ENCODE results near the gene FSCB.

The FSCB gene

GRCh38 chr14:44494137-44494536 lies 12.9 kb downstream of the FSCB start:
- Histone ChIP-seq H3K27ac (ENCODE audit: insufficient read depth, low read depth, low read length, poor library complexity, severe bottlenecking) (no peak overlapping the region), H3K36me3 (ENCODE audit: control insufficient read depth, insufficient read depth, low read length) (no peaks in the 10 kb centered on the region), H3K27me3 (ENCODE audit: control insufficient read depth, insufficient read depth, low read length, poor library complexity, severe bottlenecking) (no peaks in the 10 kb centered on the region), H3K4me1 (ENCODE audit: control insufficient read depth, insufficient read depth, low read length) (no peaks in the 10 kb centered on the region), H3K9me3 (ENCODE audit: control insufficient read depth, low read length) (no peaks in the 10 kb centered on the region), H3K4me3 (ENCODE audit: insufficient read depth, low read depth, low read length) (no peak overlapping the region)

- 95% methylated on average over 1 of the region's 2 CpGs for WGBS, 2 experiments
- no peaks in the 10 kb centered on the region for H3K27me3 ChIP-seq (ENCODE audit: control insufficient read depth, insufficient read depth, low read length, poor library complexity, severe bottlenecking)
- H3K4me1 ChIP-seq (ENCODE audit: control insufficient read depth, insufficient read depth, low read length), result no peaks in the 10 kb centered on the region
These were observed 16.1 kb downstream of the FSCB start for GRCh38 chr14:44490966-44491365.

DNA sequence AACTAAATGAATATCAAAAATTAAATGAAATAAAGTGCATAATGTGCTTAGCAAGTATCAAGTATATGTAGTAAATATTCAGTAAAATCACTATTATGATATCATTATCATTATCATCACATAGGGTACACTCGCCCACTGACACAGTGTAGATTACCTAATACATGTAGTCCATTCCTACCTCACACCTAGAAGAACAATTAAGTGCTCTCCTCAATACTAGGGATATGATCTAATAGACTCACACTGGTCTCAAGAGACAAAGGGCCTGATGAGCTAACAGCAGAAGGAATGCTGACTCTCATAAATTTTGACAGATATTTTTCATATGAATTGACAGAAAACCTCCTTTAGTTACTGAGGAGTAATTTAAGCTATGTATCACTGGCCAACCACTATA lies 29.1 kb downstream of the FSCB start:
- H3K9me3 ChIP-seq (ENCODE audit: control insufficient read depth, low read length), result peaks cover 2% of the 10 kb centered on the region
- H3K36me3 ChIP-seq (ENCODE audit: control insufficient read depth, insufficient read depth, low read length), result no peaks in the 10 kb centered on the region
- no peaks in the 10 kb centered on the region for H3K4me1 ChIP-seq (ENCODE audit: control insufficient read depth, insufficient read depth, low read length)
- 86 to 100% methylated on average over 1 of the region's 1 CpG for WGBS, 2 experiments
- no peak overlapping the region for H3K27ac ChIP-seq (ENCODE audit: insufficient read depth, low read depth, low read length, poor library complexity, severe bottlenecking)
- H3K4me3 ChIP-seq (ENCODE audit: insufficient read depth, low read depth, low read length), result no peak overlapping the region
- no peaks in the 10 kb centered on the region for H3K27me3 ChIP-seq (ENCODE audit: control insufficient read depth, insufficient read depth, low read length, poor library complexity, severe bottlenecking)

More at GRCh38 chr14:44490966-44491365, 16.1 kb downstream of the FSCB start:
- Histone ChIP-seq H3K36me3 (ENCODE audit: control insufficient read depth, insufficient read depth, low read length) (no peaks in the 10 kb centered on the region), H3K4me3 (ENCODE audit: insufficient read depth, low read depth, low read length) (no peak overlapping the region), H3K27ac (ENCODE audit: insufficient read depth, low read depth, low read length, poor library complexity, severe bottlenecking) (no peak overlapping the region), H3K9me3 (ENCODE audit: control insufficient read depth, low read length) (no peaks in the 10 kb centered on the region)

DNA sequence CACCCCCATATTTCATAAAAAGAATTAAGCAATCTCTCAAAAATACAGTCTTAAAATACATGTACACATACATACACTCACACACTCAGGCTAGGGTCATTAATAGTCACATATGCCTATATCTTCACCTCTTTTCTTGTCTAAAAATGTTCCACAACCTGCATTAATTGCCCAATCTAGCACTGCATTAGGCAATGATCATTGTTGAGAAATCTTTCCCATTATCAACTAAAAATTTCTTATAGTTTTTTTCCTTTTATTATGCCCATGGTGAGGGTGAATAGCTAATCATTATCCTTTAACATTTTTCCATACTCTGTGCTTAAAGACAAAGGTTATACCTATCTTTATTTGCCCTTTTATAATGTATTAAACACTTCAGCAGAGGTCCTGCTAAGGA lies 38.3 kb downstream of the FSCB start:
- H3K36me3 ChIP-seq (ENCODE audit: control insufficient read depth, insufficient read depth, low read length), result no peaks in the 10 kb centered on the region
- H3K27me3 ChIP-seq (ENCODE audit: control insufficient read depth, insufficient read depth, low read length, poor library complexity, severe bottlenecking), result no peaks in the 10 kb centered on the region
- H3K4me3 ChIP-seq (ENCODE audit: insufficient read depth, low read depth, low read length), result no peak overlapping the region
- H3K27ac ChIP-seq (ENCODE audit: insufficient read depth, low read depth, low read length, poor library complexity, severe bottlenecking), result no peak overlapping the region
- no peaks in the 10 kb centered on the region for H3K4me1 ChIP-seq (ENCODE audit: control insufficient read depth, insufficient read depth, low read length)
- no peaks in the 10 kb centered on the region for H3K9me3 ChIP-seq (ENCODE audit: control insufficient read depth, low read length)

GRCh38 chr14:44463356-44464004 lies 43.6 kb downstream of the FSCB start:
- Histone ChIP-seq H3K36me3 (ENCODE audit: control insufficient read depth, insufficient read depth, low read length) (no peaks in the 10 kb centered on the region), H3K4me1 (ENCODE audit: control insufficient read depth, insufficient read depth, low read length) (no peaks in the 10 kb centered on the region), H3K4me3 (ENCODE audit: insufficient read depth, low read depth, low read length) (no peak overlapping the region), H3K9me3 (ENCODE audit: control insufficient read depth, low read length) (no peaks in the 10 kb centered on the region), H3K27ac (ENCODE audit: insufficient read depth, low read depth, low read length, poor library complexity, severe bottlenecking) (no peak overlapping the region), H3K27me3 (ENCODE audit: control insufficient read depth, insufficient read depth, low read length, poor library complexity, severe bottlenecking) (no peaks in the 10 kb centered on the region)
- WGBS, 2 experiments, result 87 to 92% methylated on average over 4 of the region's 4 CpGs

DNA sequence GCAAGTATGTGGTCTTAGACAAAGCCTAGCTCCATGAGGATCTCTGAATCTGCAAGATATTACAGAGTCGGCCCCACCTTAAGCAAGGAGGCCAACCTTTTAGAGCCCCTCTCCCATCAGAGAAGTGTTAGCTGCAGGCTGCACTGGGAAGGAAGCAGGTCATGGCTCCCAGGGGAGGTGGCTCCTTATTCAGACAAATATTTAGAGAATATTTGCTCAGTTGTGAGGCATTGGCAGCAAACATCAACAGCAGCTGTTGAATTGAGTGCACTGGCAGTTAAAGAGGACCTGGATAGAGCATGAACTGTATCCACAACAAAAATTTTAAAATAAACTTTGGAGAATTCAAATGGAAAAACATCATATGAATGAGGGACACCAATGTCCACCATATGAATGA lies 44.7 kb downstream of the FSCB start:
- H3K4me3 ChIP-seq (ENCODE audit: insufficient read depth, low read depth, low read length), result no peak overlapping the region
- WGBS, 2 experiments, result 86 to 96% methylated on average over 1 of the region's 1 CpG
- no peaks in the 10 kb centered on the region for H3K9me3 ChIP-seq (ENCODE audit: control insufficient read depth, low read length)
- no peaks in the 10 kb centered on the region for H3K4me1 ChIP-seq (ENCODE audit: control insufficient read depth, insufficient read depth, low read length)
- H3K27me3 ChIP-seq (ENCODE audit: control insufficient read depth, insufficient read depth, low read length, poor library complexity, severe bottlenecking), result no peaks in the 10 kb centered on the region
- no peak overlapping the region for H3K27ac ChIP-seq (ENCODE audit: insufficient read depth, low read depth, low read length, poor library complexity, severe bottlenecking)
- no peaks in the 10 kb centered on the region for H3K36me3 ChIP-seq (ENCODE audit: control insufficient read depth, insufficient read depth, low read length)

DNA sequence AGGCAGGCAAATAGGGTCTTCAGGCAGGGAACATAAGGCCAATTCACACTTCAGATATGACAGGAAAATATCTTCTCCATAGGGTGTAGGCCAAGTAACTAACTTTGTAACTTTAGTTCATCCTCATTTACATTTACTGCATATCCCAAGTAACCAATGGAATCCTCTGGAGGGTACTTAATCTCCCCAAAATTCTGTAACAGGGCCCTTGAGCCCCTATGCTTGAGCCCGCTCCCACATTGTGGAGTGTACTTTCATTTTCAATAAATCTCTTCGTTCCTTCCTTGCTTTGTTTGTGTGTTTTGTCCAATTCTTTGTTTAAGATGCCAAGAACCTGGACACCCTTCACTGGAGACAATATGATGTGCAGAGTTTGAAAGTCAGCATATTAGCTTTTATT lies 45.3 kb downstream of the FSCB start:
- Histone ChIP-seq H3K4me3 (ENCODE audit: insufficient read depth, low read depth, low read length) (no peak overlapping the region), H3K36me3 (ENCODE audit: control insufficient read depth, insufficient read depth, low read length) (no peaks in the 10 kb centered on the region), H3K27ac (ENCODE audit: insufficient read depth, low read depth, low read length, poor library complexity, severe bottlenecking) (no peak overlapping the region), H3K9me3 (ENCODE audit: control insufficient read depth, low read length) (no peaks in the 10 kb centered on the region), H3K4me1 (ENCODE audit: control insufficient read depth, insufficient read depth, low read length) (no peaks in the 10 kb centered on the region), H3K27me3 (ENCODE audit: control insufficient read depth, insufficient read depth, low read length, poor library complexity, severe bottlenecking) (no peaks in the 10 kb centered on the region)
- WGBS, 2 experiments, result 83 to 86% methylated on average over 2 of the region's 2 CpGs
